HEK293 (cell line): Measurements from ENCODE around the gene BCL11B.

Experiments
- CTCF ChIP-seq: fragments of 450-650 bp; formaldehyde crosslinking; IDR thresholded peaks from 2 replicates; pipeline ENCODE4 v1.5.1; 2016; ENCODE audit warnings: missing biosample characterization, missing genetic modification characterization
- FEZF1 ChIP-seq: fragments of 450-650 bp; formaldehyde crosslinking; IDR thresholded peaks from 2 replicates; pipeline ENCODE4 v1.5.1; 2016; ENCODE audit warnings: missing biosample characterization, missing genetic modification characterization
- HIC1 ChIP-seq: fragments of 450-650 bp; formaldehyde crosslinking; IDR thresholded peaks from 2 replicates; pipeline ENCODE4 v1.5.1; 2016; ENCODE audit warnings: missing biosample characterization, missing genetic modification characterization
- TRIM28 ChIP-seq: IDR thresholded peaks from 2 replicates; pipeline ENCODE4 v1.6.1; 2011; ENCODE audit warnings: low read length, control low read depth, borderline replicate concordance
- ZNF26 ChIP-seq: fragments of 450-650 bp; formaldehyde crosslinking; IDR thresholded peaks from 2 replicates; pipeline ENCODE4 v1.5.1; 2016; ENCODE audit warnings: missing biosample characterization, missing genetic modification characterization

GRCh38 chr14:99189201-99189801 lies 82.7 kb downstream of the BCL11B start:
- TF ChIP-seq TRIM28 (no peak), FEZF1 (tag by site-specific recombination) (no peak), CTCF (tag by site-specific recombination) (no peak), HIC1 (tag by site-specific recombination) (no peak), ZNF26 (tag by site-specific recombination) (no peak)
